Astrocyte (in vitro differentiated cells and primary cell): ENCODE measurements around the gene IL2RA.

ENCODE experiments used
- CTCF ChIP-seq: IDR thresholded peaks from 2 replicates; pipeline ENCODE4 v1.5.1; 2011; ENCODE audit warnings: low read depth, mild to moderate bottlenecking, inconsistent platforms, low read length, moderate library complexity; ENCODE audit not compliant: insufficient read depth
- EZH2 ChIP-seq: IDR thresholded peaks from 2 replicates; pipeline ENCODE4 v1.6.1; 2012; ENCODE audit warnings: mild to moderate bottlenecking, low read length, inconsistent platforms; ENCODE audit not compliant: insufficient read depth

- TF ChIP-seq CTCF = no peak
- no peak for TF ChIP-seq EZH2
Measured at GRCh38 chr10:6018422-6018821, 43.7 kb downstream of the IL2RA start.
